HG02763 (cell line): ENCODE results near the gene EGFR.

Experiments used
- ATAC-seq: cut with Tn5 transposase; IDR thresholded peaks from one replicate; pipeline ENCODE4 v1.9.1; 2021; ENCODE audit warnings: mild to moderate bottlenecking, moderate library complexity; ENCODE audit not compliant: unreplicated experiment

The EGFR gene

GRCh38 chr7:55142919-55143600, 124.2 kb downstream of the EGFR start:
- no peak for ATAC-seq

- no peak for ATAC-seq
Observed at GRCh38 chr7:55144333-55145317, 125.8 kb downstream of the EGFR start.

DNA sequence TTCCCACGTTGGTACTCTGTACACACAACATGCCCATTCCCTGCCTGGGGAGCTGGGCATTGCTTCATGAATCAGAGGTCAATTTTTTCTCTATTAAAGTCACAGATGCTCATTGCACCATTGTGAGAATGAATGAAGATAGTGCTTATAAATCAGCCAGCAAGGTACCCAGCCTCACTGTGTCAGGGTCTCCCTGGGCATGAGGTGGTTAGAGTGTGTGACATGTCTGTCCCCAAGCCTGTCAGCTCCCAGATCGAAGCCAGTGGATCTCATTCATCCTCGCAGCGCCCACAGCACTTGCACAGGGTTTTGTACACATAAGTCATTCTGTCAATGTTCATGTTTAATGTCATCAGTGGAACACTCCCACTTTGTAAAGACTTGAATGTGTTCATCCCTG, 126.8 kb downstream of the EGFR start:
- ATAC-seq: no peak

DNA sequence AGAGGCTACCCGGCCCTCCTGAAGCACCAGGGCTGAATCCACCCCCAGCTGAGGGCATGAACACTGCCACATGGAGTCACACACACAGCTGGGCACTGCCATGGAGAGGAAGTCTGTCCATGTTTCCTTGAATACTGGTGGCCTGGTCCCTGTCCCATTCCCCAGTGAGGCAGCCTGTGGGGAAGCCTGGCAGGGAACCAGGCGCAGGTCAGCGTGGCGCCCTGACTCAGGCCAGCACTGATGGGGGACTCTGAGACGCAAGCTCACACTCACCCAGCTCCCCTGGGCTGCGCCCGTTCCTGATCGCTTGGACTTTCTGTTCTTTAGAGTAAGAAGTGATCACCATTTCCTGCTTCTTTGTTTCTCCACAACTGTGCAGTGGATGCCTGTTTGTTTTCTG, 128.3 kb downstream of the EGFR start:
- ATAC-seq: no peak

DNA sequence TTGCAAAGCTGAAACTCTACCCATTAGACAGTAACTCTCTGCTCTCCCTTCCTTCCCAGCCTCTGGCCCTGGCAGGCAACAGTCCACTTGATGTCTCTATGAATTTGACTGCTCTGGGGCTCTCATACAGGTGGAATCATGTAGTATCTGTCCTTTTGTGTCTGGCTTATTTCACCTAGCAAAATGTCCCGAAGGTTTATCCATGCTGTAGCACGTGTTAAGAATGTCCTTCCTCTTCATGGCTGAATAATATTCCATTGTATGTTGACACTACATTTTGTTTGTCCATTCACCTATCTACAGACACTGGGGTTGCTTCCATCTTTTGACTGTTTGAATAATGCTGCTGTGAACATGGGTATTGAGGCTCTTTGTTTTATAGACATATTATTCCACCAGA, 128.9 kb downstream of the EGFR start:
- no peak for ATAC-seq

GRCh38 chr7:55148571-55148970, 129.8 kb downstream of the EGFR start:
- no peak for ATAC-seq

GRCh38 chr7:55149001-55149400, 130.2 kb downstream of the EGFR start:
- ATAC-seq: no peak

DNA sequence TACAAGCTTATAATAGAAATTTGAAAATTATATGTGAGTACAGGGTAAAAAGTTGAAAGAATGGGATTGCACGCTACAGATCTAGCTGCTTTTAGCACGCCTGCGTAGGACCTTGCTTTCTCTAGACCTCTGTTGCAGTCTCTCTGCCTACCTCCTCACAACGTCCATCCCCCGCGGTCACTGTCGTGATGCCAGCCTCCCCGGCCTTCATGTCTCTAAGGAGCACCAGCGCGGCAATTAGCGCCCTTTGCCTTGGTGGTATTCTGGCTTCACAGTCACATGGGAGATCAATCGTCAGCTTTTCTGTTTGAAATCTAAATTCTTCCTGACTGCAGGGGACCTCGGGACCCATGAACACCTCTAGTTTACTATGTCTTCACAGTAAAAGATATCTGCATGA, 131.3 kb downstream of the EGFR start:
- no peak for ATAC-seq

DNA sequence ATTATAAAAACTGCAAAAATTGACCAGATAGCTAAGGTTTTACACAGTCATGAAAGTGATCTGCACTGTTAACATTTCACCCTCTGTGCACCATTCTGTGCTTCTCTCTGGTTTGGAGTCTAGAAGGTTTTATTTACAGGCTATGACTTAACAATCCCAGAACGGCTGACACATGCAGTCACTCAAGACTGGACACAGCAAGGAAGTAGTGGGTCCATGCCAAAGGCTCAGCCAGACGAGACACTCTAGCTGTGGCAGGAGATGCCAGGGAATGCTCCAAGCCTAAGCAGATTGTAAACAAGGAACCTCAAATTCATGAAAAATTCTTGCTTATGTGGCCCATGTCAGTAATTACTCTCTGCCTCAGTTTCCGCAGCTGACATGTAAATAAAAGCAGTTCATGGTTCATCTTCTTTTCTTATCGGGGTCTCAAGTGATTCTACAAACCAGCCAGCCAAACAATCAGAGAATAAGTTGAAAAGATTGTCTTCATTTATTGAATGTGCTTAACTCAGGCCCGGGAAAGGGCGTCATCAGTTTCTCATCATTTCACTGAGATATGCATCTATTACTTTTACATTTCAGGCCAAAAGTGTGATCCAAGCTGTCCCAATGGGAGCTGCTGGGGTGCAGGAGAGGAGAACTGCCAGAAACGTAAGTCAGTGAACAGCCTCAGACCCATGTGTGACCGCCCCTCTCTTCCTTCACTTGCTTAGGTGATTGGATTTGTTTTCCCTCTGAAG, 132.1 kb downstream of the EGFR start:
- no peak for ATAC-seq

DNA sequence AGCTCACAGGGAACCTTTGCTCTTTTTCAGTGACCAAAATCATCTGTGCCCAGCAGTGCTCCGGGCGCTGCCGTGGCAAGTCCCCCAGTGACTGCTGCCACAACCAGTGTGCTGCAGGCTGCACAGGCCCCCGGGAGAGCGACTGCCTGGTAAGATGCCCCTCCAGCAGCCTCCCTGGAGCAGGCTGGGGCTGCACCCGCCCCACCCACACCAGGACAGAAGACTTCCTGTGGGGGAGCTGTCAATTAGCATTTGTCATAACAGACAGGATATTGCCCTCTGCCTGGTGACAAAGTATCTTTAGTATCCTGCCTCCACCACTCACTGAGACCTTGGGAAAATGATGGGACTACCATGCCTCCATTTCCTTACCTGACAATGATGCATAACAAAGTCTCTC, 133.7 kb downstream of the EGFR start:
- no peak for ATAC-seq

DNA sequence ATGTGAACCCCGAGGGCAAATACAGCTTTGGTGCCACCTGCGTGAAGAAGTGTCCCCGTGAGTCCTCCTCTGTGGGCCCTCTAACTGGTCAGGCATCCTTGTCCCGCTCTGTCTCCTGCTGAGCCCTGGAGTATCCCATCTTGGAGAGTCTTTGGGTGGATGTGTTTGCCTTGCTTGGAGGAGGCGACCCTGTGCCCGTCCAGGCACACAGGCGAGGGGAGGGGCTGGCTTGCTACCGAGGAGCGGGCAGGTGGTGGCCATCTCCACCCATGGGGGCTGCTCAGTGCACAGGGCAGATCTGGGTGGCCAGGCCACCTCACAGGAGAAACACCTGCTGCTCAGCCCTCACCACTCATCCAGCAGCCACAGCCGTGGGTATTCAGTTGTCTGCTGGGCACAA, 135.3 kb downstream of the EGFR start:
- no peak for ATAC-seq

DNA sequence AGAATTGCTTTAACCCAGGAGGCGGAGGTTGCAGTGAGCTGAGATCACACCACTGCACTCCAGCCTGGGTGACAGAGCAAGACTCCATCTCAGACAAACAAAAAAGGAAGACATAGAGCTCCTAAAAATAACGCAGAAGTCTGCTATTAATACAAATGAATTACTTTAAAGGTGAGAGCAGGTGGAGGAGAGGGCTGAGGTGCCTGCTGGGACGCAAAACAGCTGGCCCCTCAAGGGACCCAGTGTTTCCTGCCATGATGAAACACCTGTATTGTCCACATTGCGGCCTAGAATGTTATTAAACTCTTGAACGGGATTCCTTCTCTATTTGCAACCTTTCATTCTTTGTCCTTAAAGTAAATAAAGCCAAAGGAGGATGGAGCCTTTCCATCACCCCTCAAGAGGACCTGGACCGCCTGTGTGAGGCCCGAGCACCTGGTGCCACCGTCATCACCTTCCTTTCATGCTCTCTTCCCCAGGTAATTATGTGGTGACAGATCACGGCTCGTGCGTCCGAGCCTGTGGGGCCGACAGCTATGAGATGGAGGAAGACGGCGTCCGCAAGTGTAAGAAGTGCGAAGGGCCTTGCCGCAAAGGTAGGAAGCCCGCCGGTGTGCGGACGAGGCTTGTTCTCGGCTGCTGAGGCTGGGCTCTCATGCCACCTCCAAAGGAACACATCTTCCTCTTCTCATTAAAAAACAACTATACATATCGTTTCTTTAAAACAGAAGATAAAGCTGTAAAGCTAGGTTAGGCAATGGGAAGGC, 136.7 kb downstream of the EGFR start:
- no peak for ATAC-seq

DNA sequence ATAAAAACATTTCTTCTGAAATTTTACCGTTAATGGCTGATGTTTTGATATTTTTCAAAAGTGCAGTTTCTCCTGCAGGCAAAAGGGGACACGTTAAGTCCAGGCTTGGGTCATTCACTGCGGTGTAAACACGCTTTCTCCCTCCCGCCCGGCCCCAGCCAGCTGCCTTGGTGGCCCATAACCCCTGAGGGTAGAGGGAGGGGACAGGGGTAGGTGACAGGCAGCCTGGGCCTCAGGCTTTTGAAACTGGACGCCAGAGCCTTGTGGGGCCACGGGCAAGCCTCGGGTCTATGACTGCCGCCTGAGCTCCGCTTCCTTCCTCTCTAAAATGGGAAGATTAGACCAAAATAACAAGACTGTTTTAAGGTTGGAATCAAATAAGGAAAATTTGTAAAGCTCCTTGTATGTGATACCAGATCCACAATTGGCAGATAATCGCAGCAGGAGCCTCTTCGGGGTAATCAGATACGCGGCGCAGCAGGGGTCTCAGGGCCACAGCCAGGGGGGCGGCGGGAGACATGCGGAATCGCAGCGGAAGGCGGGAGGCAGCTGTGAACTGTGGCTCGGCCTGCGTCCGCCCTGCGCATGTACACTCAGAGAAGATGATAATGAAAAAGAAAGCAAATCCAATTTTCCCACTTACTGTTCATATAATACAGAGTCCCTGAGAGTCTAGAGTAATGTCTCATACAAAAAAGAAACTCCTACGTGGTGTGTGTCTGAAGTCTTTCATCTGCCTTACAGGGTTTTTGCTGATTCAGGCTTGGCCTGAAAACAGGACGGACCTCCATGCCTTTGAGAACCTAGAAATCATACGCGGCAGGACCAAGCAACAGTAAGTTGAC, 138.3 kb downstream of the EGFR start:
- no peak for ATAC-seq

- ATAC-seq: no peak
Observed at GRCh38 chr7:55157764-55158105, 138.9 kb downstream of the EGFR start.

DNA sequence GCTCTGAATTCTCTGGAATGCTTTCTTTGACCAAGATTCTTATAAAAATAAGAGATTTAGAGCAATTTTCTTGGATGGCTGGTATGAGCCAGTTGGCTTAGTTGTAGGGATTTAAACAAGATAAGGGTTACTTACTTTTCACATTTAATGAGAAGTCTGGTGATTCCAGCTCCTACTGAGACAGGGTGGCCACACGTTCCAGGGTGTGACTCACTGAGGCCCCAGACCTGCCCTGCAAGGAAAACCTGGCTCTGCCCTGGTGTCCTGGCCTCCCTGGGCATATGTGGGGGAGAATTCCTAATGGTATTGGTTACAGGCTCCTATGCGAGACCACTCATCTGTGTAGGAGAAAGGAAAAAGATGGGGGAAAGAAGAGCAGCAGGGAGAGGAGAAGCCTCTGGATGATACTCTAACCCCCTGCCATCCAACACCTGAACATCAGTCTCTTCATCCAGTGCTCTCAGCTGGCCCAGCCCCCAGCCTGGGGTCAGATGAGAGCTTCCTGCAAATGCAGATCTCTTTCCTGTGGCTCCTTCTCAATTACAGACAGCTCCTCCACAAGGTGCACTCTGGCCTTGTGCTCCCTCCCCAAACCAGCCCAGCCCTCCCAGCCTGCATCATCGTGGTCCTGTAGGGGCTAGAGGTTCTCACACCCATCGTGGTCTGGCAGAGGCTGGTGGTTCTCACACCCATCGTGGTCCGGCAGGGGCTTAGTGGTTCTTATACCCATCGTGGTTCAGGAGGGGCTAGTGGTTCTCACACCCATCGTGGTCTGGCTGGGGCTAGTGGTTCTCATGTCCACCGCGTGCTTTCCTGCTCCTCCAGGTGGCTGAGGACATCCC, 139.9 kb downstream of the EGFR start:
- ATAC-seq: no peak

GRCh38 chr7:55160539-55160938, 141.7 kb downstream of the EGFR start:
- no peak for ATAC-seq

- ATAC-seq: no peak
Observed at GRCh38 chr7:55161154-55161687, 142.4 kb downstream of the EGFR start.

- ATAC-seq: no peak
Observed at GRCh38 chr7:55162476-55162875, 143.7 kb downstream of the EGFR start.

DNA sequence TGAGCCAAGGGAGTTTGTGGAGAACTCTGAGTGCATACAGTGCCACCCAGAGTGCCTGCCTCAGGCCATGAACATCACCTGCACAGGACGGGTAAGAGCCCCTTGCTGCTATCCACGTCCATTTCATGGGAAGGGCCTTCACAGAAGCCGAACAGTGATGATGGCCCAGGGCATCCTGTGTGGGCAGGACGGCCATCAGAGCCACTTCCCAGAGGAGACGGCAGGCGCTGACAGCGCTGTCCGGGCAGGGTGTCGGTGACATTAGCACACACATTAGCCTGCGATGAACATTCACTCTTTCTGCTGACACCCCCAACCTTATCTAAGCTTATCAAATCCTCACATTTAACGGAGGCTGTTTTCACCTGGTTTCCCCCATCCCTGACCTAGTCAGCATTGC, 144.9 kb downstream of the EGFR start:
- no peak for ATAC-seq
